BLaER1 treated with 17β-estradiol and CSF1 and Interleukin-3, amounts not matched to agents 10 nM and 100 nM (cell line): Measurements from ENCODE around the gene FABP6.

ENCODE experiments used
- H3K27ac ChIP-seq, 11 experiments: shearing (Covaris generic); formaldehyde crosslinking; 2 replicates each; pipeline ENCODE4 v1.8.1; 2022
- H3K27me3 ChIP-seq, 11 experiments: shearing (Covaris generic); formaldehyde crosslinking; 2 replicates each; pipeline ENCODE4 v1.8.1; 2022
- H3K36me3 ChIP-seq, 11 experiments: shearing (Covaris generic); formaldehyde crosslinking; 2 replicates each; pipeline ENCODE4 v1.8.1; 2022
- H3K4me1 ChIP-seq, 10 experiments: shearing (Covaris generic); formaldehyde crosslinking; 2 replicates each; pipeline ENCODE4 v1.8.1; 2022
- H3K4me2 ChIP-seq, 11 experiments: shearing (Covaris generic); formaldehyde crosslinking; 2 replicates each; pipeline ENCODE4 v1.8.1; 2022
- H3K4me3 ChIP-seq, 10 experiments: shearing (Covaris generic); formaldehyde crosslinking; 2 replicates each; pipeline ENCODE4 v1.8.1; 2022
- H3K9ac ChIP-seq, 11 experiments: shearing (Covaris generic); formaldehyde crosslinking; 2 replicates each; pipeline ENCODE4 v1.8.1; 2022
- H3K9me3 ChIP-seq, 11 experiments: shearing (Covaris generic); formaldehyde crosslinking; replicated peaks in 1 of 11; 2 replicates each; pipeline ENCODE4 v1.8.1; 2022
- H4K20me1 ChIP-seq, 11 experiments: shearing (Covaris generic); formaldehyde crosslinking; 2 replicates each; pipeline ENCODE4 v1.8.1; 2022
- Cebpa-rat ChIP-seq, 11 experiments: shearing (Covaris generic); IDR thresholded peaks; 2 replicates each; pipeline ENCODE4 v1.8.1; 2022

FABP6 gene

DNA sequence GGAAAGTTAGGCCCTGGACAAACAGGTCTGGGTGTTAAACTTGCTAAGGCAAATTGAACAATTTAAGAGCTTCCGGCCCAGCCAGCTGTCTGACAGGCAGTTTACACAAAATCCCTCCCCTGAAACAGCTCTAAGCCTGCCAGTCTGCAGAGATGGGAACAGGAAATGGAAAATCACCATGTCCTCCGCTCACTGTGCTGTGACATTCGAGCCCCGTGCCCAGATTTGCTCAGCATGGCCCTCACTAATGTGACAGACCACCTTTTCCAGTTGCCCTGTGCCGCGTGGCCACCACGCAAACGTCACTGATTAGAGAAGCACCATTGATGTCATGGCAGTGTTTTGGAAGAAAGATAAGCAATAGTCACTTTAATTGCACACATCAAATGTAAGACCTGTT, 42.1 kb downstream of the FABP6 start:
- H3K9ac ChIP-seq: peak overlapping the region; percentile 11 to 68 (median 54); a peak in 21 of 22 replicates
- H3K4me2 ChIP-seq: peak overlapping the region; percentile 75 to 96 (median 88)
- H3K4me3 ChIP-seq: peak overlapping the region in 9 of 10 experiments; percentile 7 to 57 (median 37); a peak in 10 of 20 replicates
- no peak for TF ChIP-seq Cebpa-rat (IDR thresholded peaks at IDR 0.05)
- peaks cover 66 to 91% (median 82%) of the 10 kb centered on the region in 10 experiments for H3K4me1 ChIP-seq
- no peaks in the 10 kb centered on the region for H3K9me3 ChIP-seq
- H3K27ac ChIP-seq: peak overlapping the region; percentile 13 to 75 (median 66); a peak in 20 of 22 replicates
- H3K27me3 ChIP-seq: no peaks in the 10 kb centered on the region
- H4K20me1 ChIP-seq: peaks cover 0 to 29% (median 0%) of the 10 kb centered on the region in 11 experiments; a peak in 2 of 22 replicates
- peaks cover 0 to 13% (median 0%) of the 10 kb centered on the region in 11 experiments; a peak in 2 of 22 replicates for H3K36me3 ChIP-seq

DNA sequence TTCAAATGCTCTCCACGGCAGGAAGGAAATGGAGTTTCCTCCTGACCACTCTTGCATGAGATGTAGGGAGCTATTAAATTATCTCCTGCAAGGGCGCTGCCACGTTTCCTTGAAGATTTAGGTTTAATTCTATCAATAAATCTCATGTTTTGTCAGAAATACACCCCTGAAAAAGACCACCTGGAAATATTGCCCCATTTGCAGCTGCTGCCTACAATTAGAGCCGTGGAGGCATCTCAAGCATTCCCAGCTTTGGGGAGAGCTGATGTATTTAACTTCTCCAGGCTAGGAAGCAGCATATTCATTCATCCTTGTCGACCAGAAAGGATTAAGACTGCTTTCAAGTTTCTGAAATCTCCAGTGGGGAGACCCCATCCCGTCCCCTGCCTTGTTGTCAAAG, 42.5 kb downstream of the FABP6 start:
- peak overlapping the region in 10 of 11 experiments; percentile 44 to 75 (median 68); a peak in 19 of 22 replicates for H3K27ac ChIP-seq
- no peaks in the 10 kb centered on the region for H3K27me3 ChIP-seq
- H4K20me1 ChIP-seq: peaks cover 0 to 27% (median 0%) of the 10 kb centered on the region in 11 experiments; a peak in 2 of 22 replicates
- peaks cover 66 to 87% (median 77%) of the 10 kb centered on the region in 10 experiments for H3K4me1 ChIP-seq
- TF ChIP-seq Cebpa-rat (IDR thresholded peaks at IDR 0.05): no peak; a peak in 1 of 22 replicates
- H3K9me3 ChIP-seq: no peaks in the 10 kb centered on the region
- H3K9ac ChIP-seq: peak overlapping the region in 9 of 11 experiments; percentile 45 to 68 (median 58); a peak in 17 of 22 replicates
- H3K36me3 ChIP-seq: peaks cover 0 to 18% (median 0%) of the 10 kb centered on the region in 11 experiments; a peak in 2 of 22 replicates
- peak overlapping the region in 8 of 10 experiments; percentile 26 to 57 (median 38); a peak in 10 of 20 replicates for H3K4me3 ChIP-seq
- peak overlapping the region; percentile 75 to 96 (median 88) for H3K4me2 ChIP-seq

- Histone ChIP-seq H3K9me3 (no peaks in the 10 kb centered on the region), H3K4me2 (peak overlapping the region; percentile 75 to 96 (median 88)), H3K27me3 (no peaks in the 10 kb centered on the region), H4K20me1 (peaks cover 0 to 27% (median 0%) of the 10 kb centered on the region in 11 experiments; a peak in 2 of 22 replicates), H3K4me3 (0 out of 20 replicates have a peak overlapping the region, but pooled peaks of 2 of the 10 experiments have one; percentile 39 to 44), H3K4me1 (peaks cover 65 to 83% (median 74%) of the 10 kb centered on the region in 10 experiments), H3K27ac (peak overlapping the region in 9 of 11 experiments; percentile 61 to 75 (median 69); a peak in 18 of 22 replicates), H3K9ac (peak overlapping the region in 9 of 11 experiments; percentile 45 to 68 (median 58); a peak in 15 of 22 replicates), H3K36me3 (peaks cover 0 to 22% (median 0%) of the 10 kb centered on the region in 11 experiments; a peak in 2 of 22 replicates)
- TF ChIP-seq Cebpa-rat (IDR thresholded peaks at IDR 0.05): no peak
These were observed 43.0 kb downstream of the FABP6 start for GRCh38 chr5:160272264-160272663.

DNA sequence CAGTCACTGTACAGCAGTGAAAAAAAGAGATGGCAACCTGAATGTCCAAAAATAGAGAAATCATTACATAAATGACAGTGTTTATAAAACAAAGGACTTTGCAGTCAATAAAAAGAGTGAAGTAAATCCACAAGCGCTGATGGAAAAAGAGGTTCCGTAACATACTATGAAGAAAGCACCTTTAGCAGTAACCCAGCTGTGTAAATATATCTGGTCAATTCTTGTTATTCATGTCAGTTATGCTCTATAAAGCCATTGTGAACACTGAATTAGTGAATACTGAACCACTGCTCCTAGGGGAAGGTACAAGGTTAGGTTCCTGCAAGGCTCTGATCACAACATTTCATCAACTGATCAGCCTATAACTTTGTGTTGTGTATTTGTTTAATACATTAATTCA, 43.6 kb downstream of the FABP6 start:
- peaks cover 0 to 23% (median 0%) of the 10 kb centered on the region in 11 experiments; a peak in 3 of 22 replicates for H3K36me3 ChIP-seq
- H3K27me3 ChIP-seq: no peaks in the 10 kb centered on the region
- peaks cover 59 to 76% (median 68%) of the 10 kb centered on the region in 10 experiments for H3K4me1 ChIP-seq
- peak overlapping the region in 5 of 11 experiments; percentile 61 to 74 (median 66); a peak in 6 of 22 replicates for H3K27ac ChIP-seq
- H3K9me3 ChIP-seq: no peaks in the 10 kb centered on the region
- no peak overlapping the region for H3K4me3 ChIP-seq
- H3K9ac ChIP-seq: 0 out of 22 replicates have a peak overlapping the region, but pooled peaks of 1 of the 11 experiments have one; percentile 58
- TF ChIP-seq Cebpa-rat (IDR thresholded peaks at IDR 0.05): no peak
- H4K20me1 ChIP-seq: peaks cover 0 to 27% (median 0%) of the 10 kb centered on the region in 11 experiments; a peak in 2 of 22 replicates
- peak overlapping the region in 10 of 11 experiments; percentile 78 to 96 (median 88); a peak in 17 of 22 replicates for H3K4me2 ChIP-seq

DNA sequence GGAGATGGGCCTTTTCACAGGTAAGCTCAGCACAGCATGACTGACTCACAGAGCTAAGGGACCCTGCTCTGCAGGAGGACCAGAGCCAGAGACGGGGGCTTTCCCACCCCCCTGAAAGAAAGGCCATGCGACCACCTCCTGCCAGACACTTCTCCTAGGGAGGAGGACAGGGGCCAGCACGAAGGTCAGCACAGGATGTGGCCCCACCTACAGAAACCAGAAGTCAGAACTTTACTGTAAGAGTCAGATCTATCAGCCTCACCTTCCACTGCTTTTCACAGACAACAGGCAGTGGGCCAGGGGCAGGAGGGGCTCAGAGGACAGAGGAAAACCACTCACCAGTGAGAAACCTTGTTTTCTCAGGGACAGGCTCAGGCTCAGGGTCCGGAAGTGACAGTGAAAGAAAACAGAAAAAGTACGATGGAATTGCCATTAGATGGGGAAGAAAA, 45.2 kb downstream of the FABP6 start:
- H3K27ac ChIP-seq: peak overlapping the region in 4 of 11 experiments; percentile 17 to 25 (median 22); a peak in 5 of 22 replicates
- H3K4me3 ChIP-seq: no peak overlapping the region
- H3K36me3 ChIP-seq: peaks cover 0 to 36% (median 0%) of the 10 kb centered on the region in 11 experiments; a peak in 7 of 22 replicates
- H3K4me2 ChIP-seq: peak overlapping the region; percentile 2 to 74 (median 34); a peak in 18 of 22 replicates
- H3K4me1 ChIP-seq: peaks cover 42 to 60% (median 52%) of the 10 kb centered on the region in 10 experiments
- H3K9ac ChIP-seq: peak overlapping the region in 2 of 11 experiments; percentile 18 to 34; a peak in 2 of 22 replicates
- no peaks in the 10 kb centered on the region for H3K27me3 ChIP-seq
- H3K9me3 ChIP-seq: no peaks in the 10 kb centered on the region
- H4K20me1 ChIP-seq: peaks cover 0 to 27% (median 0%) of the 10 kb centered on the region in 11 experiments; a peak in 2 of 22 replicates
- no peak for TF ChIP-seq Cebpa-rat (IDR thresholded peaks at IDR 0.05)

GRCh38 chr5:160278343-160278742, 49.0 kb downstream of the FABP6 start:
- Histone ChIP-seq H3K4me3 (no peak overlapping the region), H3K27me3 (no peaks in the 10 kb centered on the region), H3K4me1 (peaks cover 11 to 26% (median 14%) of the 10 kb centered on the region in 10 experiments), H3K27ac (no peak overlapping the region), H4K20me1 (peaks cover 0 to 36% (median 0%) of the 10 kb centered on the region in 11 experiments; a peak in 2 of 22 replicates), H3K36me3 (peaks cover 0 to 50% (median 0%) of the 10 kb centered on the region in 11 experiments; a peak in 7 of 22 replicates), H3K4me2 (no peak overlapping the region), H3K9ac (no peak overlapping the region), H3K9me3 (no peaks in the 10 kb centered on the region)
- no peak for TF ChIP-seq Cebpa-rat (IDR thresholded peaks at IDR 0.05)

DNA sequence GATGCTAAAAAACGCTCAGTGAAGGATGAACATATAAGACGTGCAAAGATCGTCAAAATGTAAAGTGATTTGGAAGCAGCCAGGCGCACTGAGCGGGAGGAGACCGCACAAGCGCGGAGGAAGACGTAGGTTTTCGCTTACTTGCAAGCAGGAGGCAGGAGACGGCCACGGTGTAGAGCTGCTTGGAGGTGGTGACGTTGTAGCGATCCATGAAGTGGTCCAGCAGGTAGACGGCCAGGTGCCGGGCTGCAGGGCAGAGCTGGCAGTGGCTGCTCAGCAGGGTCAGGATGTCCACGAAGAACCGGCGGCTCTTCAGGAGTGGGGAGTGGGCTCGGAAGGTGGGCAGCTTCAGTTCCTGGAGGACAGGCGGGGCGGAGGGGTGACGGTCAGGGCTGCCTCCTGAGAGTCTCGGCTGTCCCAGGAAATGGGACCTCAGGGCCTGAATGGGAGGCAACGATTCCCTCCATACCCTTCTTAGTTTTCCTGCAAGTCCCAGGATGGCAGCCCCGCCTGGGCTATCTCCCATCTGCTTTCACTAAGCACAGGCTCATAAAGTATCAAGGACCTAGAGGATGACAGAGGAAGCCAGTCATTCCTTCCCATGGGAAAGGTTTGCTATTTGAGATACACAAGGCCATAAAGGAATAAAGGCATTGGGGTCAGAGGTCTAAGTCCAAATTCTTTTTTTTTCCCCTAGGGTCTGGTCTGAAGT, 51.2 kb downstream of the FABP6 start:
- Histone ChIP-seq H3K27ac (no peak overlapping the region), H4K20me1 (peaks cover 0 to 46% (median 0%) of the 10 kb centered on the region in 11 experiments; a peak in 2 of 22 replicates), H3K4me2 (no peak overlapping the region), H3K9ac (no peak overlapping the region; a peak in 1 of 22 replicates), H3K4me1 (peaks cover 0 to 9% (median 0%) of the 10 kb centered on the region in 10 experiments; a peak in 7 of 20 replicates), H3K4me3 (no peak overlapping the region), H3K9me3 (no peaks in the 10 kb centered on the region), H3K27me3 (no peaks in the 10 kb centered on the region), H3K36me3 (peaks cover 0 to 61% (median 0%) of the 10 kb centered on the region in 11 experiments; a peak in 7 of 22 replicates)
- no peak for TF ChIP-seq Cebpa-rat (IDR thresholded peaks at IDR 0.05)

DNA sequence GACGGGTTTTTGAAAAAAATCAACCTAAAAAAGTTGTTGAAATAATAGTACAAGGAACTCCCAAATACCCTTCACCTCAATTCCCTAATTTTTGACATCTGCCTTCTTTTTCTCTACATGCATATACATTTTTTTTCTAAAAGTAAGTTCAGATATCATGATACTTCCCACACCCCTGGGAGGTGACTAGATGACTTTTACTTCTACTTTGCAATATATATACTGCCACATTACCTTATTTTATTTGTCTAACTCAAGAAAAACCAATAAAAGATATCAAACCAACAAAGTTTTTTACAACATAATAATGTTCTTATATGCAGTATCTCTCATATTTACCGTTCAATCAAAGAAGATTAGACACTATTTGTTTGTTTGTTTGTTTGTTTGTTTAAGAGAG, 52.0 kb downstream of the FABP6 start:
- no peak overlapping the region for H3K27ac ChIP-seq
- peaks cover 0 to 60% (median 0%) of the 10 kb centered on the region in 11 experiments; a peak in 7 of 22 replicates for H3K36me3 ChIP-seq
- no peaks in the 10 kb centered on the region for H3K9me3 ChIP-seq
- peaks cover 0 to 53% (median 0%) of the 10 kb centered on the region in 11 experiments; a peak in 2 of 22 replicates for H4K20me1 ChIP-seq
- TF ChIP-seq Cebpa-rat (IDR thresholded peaks at IDR 0.05): no peak
- no peaks in the 10 kb centered on the region for H3K27me3 ChIP-seq
- peaks cover 0 to 15% (median 0%) of the 10 kb centered on the region in 10 experiments; a peak in 7 of 20 replicates for H3K4me1 ChIP-seq
- no peak overlapping the region; a peak in 1 of 22 replicates for H3K9ac ChIP-seq
- H3K4me2 ChIP-seq: peak overlapping the region in 1 of 11 experiments; percentile 28; a peak in 1 of 22 replicates
- no peak overlapping the region for H3K4me3 ChIP-seq
